ENCODE data around the gene GALNTL6.

Gene GALNTL6
- long read RNA-seq: 0 reads

GRCh38 chr4:171812665-171813525 is at the start of gene GALNTL6:
GALNTL6 (plus strand) TSS chr4:171813404.
- no peak within 1 kb of the TSS for H3K4me3 ChIP-seq (replicated peaks; ENCODE audit: insufficient read depth, low read length)
- H3K27ac ChIP-seq (replicated peaks): no peak within 1 kb of the TSS
- no peak for DNase-seq (ENCODE audit: low read depth in 1 of 2, low spot score in 1 of 2)
- peaks cover 32% of the 10 kb centered on the region for H3K27me3 ChIP-seq (ENCODE audit: insufficient read depth, poor library complexity, severe bottlenecking)
- no peak for TF ChIP-seq POLR2AphosphoS5 (IDR thresholded peaks at IDR 0.05; ENCODE audit: low read depth)
- TF ChIP-seq CTCF (IDR thresholded peaks at IDR 0.05; ENCODE audit: insufficient read depth, low read length): no peak
- no peak for TF ChIP-seq SPI1 (IDR thresholded peaks at IDR 0.05; ENCODE audit: borderline replicate concordance, low read depth)
- TF ChIP-seq, protein P1, sequence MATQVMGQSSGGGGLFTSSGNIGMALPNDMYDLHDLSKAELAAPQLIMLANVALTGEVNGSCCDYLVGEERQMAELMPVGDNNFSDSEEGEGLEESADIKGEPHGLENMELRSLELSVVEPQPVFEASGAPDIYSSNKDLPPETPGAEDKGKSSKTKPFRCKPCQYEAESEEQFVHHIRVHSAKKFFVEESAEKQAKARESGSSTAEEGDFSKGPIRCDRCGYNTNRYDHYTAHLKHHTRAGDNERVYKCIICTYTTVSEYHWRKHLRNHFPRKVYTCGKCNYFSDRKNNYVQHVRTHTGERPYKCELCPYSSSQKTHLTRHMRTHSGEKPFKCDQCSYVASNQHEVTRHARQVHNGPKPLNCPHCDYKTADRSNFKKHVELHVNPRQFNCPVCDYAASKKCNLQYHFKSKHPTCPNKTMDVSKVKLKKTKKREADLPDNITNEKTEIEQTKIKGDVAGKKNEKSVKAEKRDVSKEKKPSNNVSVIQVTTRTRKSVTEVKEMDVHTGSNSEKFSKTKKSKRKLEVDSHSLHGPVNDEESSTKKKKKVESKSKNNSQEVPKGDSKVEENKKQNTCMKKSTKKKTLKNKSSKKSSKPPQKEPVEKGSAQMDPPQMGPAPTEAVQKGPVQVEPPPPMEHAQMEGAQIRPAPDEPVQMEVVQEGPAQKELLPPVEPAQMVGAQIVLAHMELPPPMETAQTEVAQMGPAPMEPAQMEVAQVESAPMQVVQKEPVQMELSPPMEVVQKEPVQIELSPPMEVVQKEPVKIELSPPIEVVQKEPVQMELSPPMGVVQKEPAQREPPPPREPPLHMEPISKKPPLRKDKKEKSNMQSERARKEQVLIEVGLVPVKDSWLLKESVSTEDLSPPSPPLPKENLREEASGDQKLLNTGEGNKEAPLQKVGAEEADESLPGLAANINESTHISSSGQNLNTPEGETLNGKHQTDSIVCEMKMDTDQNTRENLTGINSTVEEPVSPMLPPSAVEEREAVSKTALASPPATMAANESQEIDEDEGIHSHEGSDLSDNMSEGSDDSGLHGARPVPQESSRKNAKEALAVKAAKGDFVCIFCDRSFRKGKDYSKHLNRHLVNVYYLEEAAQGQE (IDR thresholded peaks at IDR 0.05; ENCODE audit: insufficient replicate concordance, low read depth): no peak
- TF ChIP-seq GABPA (IDR thresholded peaks at IDR 0.05; ENCODE audit: low read depth): no peak

DNA sequence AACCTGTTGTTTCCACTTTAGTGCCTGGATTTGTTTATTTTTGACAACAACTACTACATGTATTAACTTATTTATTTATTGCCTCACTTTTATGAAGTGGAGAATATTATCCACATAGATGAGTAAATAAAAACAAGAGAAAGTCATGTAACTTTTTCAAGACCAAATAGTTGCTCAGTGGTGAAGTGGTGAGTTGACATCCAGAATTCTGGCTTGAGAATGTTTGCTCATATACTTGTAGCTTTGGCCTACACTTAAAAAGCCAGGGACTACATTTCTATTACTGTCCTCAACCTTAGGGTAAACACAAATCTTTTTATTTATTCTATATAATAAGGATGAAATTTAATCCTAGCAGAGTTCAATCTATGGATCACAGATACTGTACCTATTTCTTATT is 47.7 kb upstream of the GALNTL6 start:
- TF ChIP-seq CTCF (IDR thresholded peaks at IDR 0.05; ENCODE audit: insufficient read depth, low read length) (no peak), SPI1 (IDR thresholded peaks at IDR 0.05; ENCODE audit: borderline replicate concordance, low read depth) (no peak), GABPA (IDR thresholded peaks at IDR 0.05; ENCODE audit: low read depth) (no peak), POLR2AphosphoS5 (IDR thresholded peaks at IDR 0.05; ENCODE audit: low read depth) (no peak)
- TF ChIP-seq, protein P1 (IDR thresholded peaks at IDR 0.05; ENCODE audit: insufficient replicate concordance, low read depth): no peak
- no peak overlapping the region for H3K4me3 ChIP-seq (replicated peaks; ENCODE audit: insufficient read depth, low read length)
- H3K27ac ChIP-seq (replicated peaks): no peak overlapping the region
- DNase-seq (ENCODE audit: low read depth in 1 of 2, low spot score in 1 of 2): no peak
- no peaks in the 10 kb centered on the region for H3K27me3 ChIP-seq (ENCODE audit: insufficient read depth, poor library complexity, severe bottlenecking)

DNA sequence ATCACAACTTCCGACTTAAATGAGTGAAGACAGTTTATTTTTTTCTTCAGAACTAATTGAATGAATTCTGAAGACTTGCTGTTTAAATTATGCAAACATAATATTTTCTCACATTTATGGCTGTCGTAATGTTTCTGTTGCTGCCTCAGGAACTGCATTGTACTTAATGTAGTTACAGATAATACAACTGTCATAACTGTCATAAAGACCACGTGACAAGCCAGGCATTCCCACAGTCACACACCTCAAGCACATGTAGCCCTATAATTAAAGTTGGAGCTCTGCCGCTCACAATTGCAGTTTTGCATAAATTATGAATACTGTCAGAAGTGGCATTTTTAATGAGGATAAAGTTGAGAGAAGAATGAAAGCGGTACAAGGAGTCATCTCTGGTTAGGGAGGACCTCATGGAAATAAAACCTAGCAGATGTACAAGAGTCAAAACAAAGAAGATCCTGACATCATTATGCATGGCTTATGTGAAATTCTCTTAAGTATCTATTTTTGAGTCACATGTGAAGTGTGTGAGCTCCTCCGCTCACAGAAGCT is 38.5 kb upstream of the GALNTL6 start:
- H3K27ac ChIP-seq (replicated peaks): no peak overlapping the region
- TF ChIP-seq CTCF (IDR thresholded peaks at IDR 0.05; ENCODE audit: insufficient read depth, low read length) (no peak), POLR2AphosphoS5 (IDR thresholded peaks at IDR 0.05; ENCODE audit: low read depth) (no peak), GABPA (IDR thresholded peaks at IDR 0.05; ENCODE audit: low read depth) (no peak)
- TF ChIP-seq, protein P1 (IDR thresholded peaks at IDR 0.05; ENCODE audit: insufficient replicate concordance, low read depth): no peak
- H3K4me3 ChIP-seq (replicated peaks; ENCODE audit: insufficient read depth, low read length): no peak overlapping the region
- no peak for DNase-seq (ENCODE audit: low read depth in 1 of 2, low spot score in 1 of 2)
- no peaks in the 10 kb centered on the region for H3K27me3 ChIP-seq (ENCODE audit: insufficient read depth, poor library complexity, severe bottlenecking)

All from HL-60 (cell line).